IPS-11a (cell line): Measurements from ENCODE around the gene RPS14.

Experiments
- H3K4me3 ChIP-seq: one replicate; pipeline ENCODE4 v1.5.1; 2013; ENCODE audit warnings: low read depth, low read length, control low read depth

The RPS14 gene

GRCh38 chr5:150449517-150450339 lies at the start of gene RPS14:
TSS of gene RPS14 (minus strand) at chr5:150449739. CDS start at chr5:150447733, 2,006 bp downstream.
- peak within 1 kb of the TSS; percentile 100 for H3K4me3 ChIP-seq

DNA sequence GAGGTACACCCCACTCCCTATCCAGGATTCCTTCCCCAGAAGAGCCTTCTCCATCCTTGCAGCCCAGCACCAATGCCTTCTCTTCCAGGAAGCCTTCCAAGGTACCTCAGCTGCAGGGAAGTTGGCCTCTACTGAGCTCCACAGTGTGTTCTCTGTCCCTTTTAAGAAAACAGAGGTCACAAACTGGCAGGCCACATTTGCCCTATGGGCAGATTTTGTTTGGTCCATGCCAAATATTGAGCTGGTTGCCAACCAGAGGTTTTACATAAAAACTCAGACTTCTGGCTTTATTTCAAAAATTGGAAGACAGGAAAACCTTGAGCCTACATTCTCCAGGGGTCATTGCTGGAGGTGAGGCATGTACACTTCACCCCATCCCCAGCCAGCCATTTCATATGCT lies 49.4 kb upstream of the RPS14 start:
- H3K4me3 ChIP-seq = no peak overlapping the region

GRCh38 chr5:150498501-150498900 lies 49.0 kb upstream of the RPS14 start:
- H3K4me3 ChIP-seq = no peak overlapping the region

GRCh38 chr5:150497989-150498317 lies 48.4 kb upstream of the RPS14 start:
- no peak overlapping the region for H3K4me3 ChIP-seq

DNA sequence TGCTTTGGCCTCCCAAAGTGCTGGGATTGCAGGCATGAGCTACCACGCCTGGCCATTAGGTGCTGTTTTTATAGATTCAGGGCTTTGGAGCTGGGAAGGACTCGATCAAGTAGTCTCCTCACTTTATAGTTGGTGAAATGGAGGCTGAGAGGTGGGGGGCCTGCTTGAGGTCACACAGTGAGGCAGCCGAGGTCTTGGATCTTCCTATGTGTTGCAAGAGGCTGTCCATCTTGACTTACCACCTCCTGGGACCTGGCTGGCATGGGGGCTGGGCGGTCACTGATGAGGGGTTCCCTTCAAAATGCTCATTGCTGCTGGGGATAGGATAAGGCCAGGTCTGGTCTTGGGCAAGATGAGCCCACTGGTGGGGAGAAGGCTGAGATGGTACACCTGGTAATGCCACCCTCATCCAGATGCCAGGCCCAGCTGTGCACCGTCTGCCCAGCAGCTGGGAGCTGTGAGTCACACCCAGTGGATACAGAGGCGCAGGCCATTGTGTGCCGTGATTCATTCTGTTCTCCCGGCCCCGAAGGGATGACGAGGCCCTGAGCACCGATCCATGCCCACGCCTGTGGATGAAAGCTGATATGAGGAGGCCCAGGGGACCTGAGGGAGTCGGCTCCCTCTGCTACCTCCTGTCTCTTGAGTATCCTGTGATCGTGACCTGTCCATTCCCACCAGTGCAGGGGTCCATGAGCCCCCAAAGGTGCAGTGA lies 47.9 kb upstream of the RPS14 start:
- H3K4me3 ChIP-seq = no peak overlapping the region

DNA sequence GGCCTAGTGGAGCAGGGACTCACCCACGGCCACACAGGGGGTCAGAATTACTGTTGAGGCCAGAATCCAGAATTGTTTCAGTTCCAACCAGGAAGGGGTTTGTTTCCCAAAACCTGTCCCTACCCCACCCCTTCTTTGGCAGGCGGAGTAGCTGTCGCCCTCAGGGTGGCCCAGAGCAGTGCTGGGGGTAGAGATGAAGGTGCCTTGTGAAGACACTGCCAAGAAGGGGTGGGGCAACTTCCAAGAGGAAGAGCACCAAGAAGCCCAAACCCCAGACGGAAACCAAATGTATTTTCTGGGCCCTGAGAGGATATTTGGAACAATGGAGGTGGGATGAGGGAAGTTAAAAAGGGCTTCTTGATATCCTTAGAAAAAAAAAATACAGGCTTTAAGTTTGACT lies 47.0 kb upstream of the RPS14 start:
- H3K4me3 ChIP-seq = no peak overlapping the region

GRCh38 chr5:150496098-150496497 lies 46.6 kb upstream of the RPS14 start:
- no peak overlapping the region for H3K4me3 ChIP-seq

DNA sequence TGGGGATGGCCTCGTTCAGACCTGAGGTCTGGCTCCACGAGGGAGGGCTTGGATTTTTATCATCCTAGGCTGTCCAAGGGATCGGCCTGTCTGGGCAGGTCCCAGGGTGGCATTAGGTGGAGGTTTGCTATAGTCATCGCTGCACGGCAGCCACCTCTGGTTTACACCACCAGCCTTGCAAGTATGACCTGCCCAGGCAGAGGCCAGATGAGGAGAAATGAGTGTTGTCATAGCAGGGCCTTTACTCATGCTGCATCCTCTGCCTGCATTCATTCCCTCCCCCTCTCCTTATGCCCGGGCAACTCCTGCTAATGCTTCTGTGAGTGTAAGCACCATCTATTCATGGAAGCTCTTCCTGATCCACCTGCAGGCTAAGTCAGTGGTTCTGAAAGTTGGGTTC lies 43.1 kb upstream of the RPS14 start:
- H3K4me3 ChIP-seq = no peak overlapping the region

- no peak overlapping the region for H3K4me3 ChIP-seq
Measured at GRCh38 chr5:150491876-150492275, 42.3 kb upstream of the RPS14 start.

- H3K4me3 ChIP-seq = no peak overlapping the region
Measured at GRCh38 chr5:150490754-150491153, 41.2 kb upstream of the RPS14 start.

- no peak overlapping the region for H3K4me3 ChIP-seq
Measured at GRCh38 chr5:150490296-150490669, 40.7 kb upstream of the RPS14 start.

- H3K4me3 ChIP-seq = no peak overlapping the region
Measured at GRCh38 chr5:150489360-150490295, 40.1 kb upstream of the RPS14 start.

- H3K4me3 ChIP-seq = no peak overlapping the region
Measured at GRCh38 chr5:150488519-150489359, 39.2 kb upstream of the RPS14 start.

DNA sequence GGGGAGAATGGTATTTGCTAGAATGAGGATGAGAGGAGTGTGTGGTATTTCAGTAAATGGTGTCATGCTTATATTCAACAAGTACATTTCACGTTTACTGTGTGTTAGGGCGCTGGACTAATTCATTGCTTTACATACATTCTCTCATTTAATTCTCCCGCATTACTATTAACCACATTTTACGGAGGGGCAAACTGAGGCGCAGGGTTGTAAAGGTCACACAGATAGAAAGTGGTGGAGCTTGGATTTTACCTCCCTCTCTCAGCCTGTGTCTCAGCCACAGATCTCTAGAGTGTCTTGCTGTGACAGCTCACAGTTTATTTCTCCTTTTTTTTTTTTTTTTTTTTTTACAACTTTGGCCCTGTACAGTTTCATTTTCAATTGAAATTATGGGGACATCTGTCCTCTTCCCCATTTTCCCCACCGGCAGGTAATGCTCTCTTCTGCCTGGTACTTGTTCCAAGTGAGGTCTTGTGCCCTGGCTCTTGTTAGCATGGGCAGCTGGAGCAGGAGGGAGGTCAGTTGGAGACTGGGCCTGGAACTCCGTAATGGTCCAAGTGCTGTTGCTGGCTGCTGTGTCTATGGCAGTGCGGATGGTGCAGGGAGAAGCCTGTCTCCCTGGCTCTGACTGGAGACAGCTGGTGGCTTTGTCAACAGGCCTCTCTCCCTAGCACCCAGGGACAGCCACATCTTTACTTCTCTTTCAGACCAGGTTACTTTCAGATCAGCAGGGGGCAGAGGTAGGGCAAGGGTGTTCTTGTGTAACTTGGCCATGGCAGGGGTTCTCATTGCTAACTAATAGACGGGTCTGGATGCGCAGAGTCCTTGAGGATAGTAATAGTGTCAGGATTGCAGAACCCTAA lies 37.9 kb upstream of the RPS14 start:
- H3K4me3 ChIP-seq = peak overlapping the region; percentile 76

- peak overlapping the region; percentile 76 for H3K4me3 ChIP-seq
Measured at GRCh38 chr5:150486402-150487198, 37.1 kb upstream of the RPS14 start.

DNA sequence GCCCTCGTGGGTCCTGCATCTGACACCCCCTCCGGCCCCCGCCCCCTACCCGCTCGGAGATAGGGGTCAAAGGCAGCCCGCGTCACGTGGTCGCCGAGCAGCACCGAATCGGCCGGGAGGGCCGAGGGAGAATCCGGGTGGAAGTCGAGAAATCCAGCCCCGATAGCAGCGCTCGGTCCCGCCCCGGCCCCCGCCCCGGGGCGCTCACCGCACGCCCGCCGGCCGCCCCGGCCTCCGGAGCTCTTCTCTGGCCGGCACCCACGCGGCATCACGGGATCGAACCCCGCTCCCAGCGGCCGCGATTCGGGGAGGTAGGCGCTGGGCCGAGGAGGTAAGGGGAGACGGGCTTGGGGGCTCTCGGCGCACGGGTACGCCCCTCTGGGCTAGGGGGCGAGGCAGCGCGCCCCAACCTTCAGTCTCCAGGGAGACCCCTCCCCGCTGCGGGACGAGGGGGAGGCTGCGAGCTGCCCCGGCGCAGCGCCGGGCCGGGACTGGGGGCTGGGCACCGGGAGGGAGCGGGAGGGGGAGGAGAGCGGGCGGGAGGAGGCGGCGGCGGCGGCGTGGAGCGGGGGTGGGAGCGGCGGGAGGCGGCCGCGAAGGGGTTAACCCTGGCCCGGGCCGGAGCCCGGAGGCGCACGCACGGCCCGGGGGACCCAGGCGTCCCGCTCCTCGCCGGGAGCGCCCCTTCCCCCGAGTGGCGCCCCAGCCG lies 36.3 kb upstream of the RPS14 start:
- H3K4me3 ChIP-seq = peak overlapping the region; percentile 76

- peak overlapping the region; percentile 76 for H3K4me3 ChIP-seq
Measured at GRCh38 chr5:150484964-150485692, 35.6 kb upstream of the RPS14 start.
